GM21515 (cell line): ENCODE data around the gene RHBG.

Experiments used
- ATAC-seq: cut with Tn5 transposase; IDR thresholded peaks from one replicate; pipeline ENCODE4 v1.9.1; 2021; ENCODE audit not compliant: unreplicated experiment

RHBG gene

DNA sequence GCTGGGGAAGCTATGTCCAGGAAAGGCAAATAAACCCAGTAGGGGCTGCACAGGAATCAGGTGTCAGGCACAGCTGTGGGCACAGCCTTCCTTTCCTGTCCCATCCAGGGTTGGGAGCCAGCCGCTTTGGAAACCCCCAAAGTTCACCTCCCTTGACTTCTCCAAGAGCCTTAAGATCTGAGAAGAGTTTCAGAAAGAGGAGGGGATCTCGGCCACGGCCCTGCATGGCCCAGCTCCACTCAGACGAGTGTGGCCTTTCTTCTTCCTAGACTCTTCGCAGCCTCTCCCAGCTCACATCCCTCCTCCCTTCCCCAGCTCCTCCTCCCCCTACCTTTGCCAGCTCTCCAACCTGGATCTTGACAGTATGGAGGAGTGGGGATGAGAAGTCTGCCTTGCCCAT is 36.7 kb downstream of the RHBG start:
- no peak for ATAC-seq

DNA sequence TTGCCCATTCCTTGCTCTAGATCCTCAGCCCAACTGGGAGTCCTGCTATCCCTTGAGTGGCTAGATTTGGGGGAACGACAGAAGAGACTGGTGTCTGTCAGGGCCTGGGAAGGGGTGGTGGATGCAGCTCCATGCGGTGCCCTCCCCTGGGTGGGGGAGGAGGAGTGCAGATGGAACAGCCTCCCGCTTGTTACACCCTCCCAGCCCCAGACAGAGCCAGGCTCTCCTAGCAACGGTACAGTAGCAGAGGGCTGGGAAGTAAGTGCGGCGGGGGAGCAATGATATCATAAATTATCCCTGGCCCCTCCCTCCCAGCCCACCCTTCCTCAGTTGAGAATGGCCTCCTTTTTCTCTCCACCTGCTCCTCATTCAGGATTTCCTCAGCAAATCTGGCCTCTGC is 37.2 kb downstream of the RHBG start:
- no peak for ATAC-seq

DNA sequence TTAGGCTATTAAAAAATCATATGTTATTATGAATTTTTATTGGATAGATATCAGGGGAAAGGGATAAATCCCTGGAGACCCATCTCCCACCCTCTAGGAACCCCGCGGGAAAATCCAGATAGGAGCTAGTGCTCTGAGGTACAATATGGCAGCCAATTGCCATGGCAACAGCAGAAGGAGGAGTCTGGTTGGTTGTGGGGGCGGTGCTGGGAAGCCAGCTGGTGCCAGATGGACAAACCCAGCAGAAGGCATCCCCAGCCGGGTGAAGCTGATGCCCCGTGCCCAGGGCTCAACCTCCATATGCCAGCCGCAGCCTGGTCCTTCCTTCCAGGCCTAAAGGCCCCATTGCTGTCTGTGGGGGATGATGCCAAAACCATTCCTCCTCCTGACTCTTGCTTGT is 38.3 kb downstream of the RHBG start:
- no peak for ATAC-seq

DNA sequence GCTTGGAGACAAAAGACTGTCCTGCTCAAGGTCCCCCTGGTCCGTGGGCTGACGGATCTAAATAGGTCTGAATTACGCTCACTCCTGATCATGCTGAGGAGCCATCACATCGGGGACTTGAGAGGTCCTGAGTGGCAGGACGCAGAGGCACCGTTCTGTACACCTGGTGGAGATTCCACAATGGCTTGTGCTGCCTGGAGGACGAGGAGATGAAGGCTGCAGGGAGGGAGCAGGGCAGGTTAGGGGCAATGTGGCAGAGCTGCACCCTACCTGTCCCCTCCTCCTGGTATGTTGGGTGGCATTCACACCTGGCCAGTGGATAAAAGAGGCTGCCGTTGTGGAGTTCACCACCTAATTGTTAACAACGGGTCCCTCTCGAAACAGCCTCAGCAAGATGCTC is 38.7 kb downstream of the RHBG start:
- no peak for ATAC-seq

DNA sequence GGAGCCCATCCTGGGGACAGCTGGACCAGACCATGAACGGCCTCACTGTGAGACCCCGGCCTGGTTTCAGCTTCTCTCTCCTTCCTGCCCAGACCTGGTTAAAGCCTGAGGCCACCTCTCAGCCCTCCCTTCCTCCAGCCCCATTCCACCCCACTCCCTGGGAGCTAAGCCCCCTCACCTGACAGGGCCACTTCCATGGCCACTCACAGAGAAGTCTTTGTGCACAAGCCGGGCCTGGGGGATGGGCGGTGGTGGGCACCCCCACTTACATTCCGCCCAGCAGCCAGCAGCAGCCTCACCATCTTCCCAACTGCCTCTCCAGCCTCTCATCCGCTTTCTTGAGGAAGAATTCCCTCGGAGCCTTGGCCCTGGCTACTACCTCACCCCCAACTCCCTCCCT is 40.4 kb downstream of the RHBG start:
- ATAC-seq: no peak

DNA sequence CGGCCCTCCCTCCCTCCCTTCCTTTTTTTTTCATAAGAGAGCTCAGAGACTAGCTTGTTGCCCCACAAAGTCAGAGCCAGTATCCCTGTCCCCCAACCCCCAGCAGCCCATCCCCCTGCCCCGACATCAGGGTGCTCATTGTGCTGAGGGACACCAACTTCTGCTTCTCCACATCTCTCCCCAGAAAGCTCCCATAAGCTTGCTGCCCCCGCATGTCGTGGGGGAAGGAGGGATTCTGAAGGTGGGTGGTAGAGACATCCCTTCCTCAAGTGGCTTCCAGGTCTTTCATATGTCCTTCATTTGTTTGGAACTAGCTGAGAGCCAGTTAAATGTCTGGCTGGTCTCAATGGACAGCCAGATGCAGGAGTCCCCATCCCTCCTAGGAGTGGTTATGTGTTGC is 41.2 kb downstream of the RHBG start:
- ATAC-seq: no peak

DNA sequence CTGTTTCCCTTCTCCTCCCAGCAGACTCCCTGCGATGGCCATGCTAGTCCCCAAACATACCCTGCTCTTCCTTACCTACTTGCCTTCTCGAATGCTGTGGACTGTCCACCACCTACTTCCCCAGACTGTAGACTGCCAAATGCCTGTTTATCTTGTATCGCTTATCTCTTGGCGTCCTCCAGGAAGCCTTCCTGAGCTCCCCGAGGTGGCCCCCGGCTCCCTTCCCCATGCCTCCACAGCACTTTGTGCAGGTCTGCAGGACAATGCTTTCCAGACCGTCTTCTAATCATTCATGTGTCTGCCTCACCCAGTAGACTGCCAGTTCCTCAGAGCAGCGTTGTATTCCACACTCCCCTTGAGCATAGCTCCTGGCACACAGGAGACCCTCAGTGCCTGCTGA is 41.7 kb downstream of the RHBG start:
- ATAC-seq: no peak

DNA sequence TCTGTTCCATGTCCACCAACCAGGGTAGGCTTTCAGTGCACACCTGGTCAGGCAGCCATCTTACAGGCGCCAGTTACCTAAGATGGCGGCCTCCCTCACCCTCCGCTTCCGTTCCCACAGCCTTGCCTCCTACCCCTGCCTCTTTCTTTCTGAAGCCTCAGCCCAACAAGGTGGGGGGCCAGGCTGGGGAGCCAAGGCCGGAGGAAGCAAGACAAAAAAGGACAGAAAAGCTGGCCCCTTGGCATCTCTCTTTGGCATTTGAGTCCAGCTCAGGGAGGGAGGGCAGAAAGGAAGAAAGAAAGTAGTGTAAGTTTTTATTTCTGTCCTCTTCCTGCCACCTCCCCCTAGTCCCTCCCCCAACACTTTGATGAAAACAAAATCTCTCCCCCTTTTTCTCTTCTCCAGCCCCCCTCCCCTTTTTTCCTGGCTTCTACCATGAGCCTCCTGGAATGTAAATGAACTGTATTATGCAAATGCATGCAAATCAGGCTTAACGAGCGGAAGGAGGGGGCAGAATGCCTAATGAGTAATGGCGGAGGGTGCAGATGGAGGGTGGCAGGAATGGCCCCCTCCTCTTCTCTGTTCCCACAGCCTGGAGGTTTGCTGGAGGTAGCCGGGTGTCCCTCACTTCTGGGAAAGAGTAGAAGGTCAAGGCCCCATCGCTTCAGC is 43.8 kb downstream of the RHBG start:
- ATAC-seq: no peak

DNA sequence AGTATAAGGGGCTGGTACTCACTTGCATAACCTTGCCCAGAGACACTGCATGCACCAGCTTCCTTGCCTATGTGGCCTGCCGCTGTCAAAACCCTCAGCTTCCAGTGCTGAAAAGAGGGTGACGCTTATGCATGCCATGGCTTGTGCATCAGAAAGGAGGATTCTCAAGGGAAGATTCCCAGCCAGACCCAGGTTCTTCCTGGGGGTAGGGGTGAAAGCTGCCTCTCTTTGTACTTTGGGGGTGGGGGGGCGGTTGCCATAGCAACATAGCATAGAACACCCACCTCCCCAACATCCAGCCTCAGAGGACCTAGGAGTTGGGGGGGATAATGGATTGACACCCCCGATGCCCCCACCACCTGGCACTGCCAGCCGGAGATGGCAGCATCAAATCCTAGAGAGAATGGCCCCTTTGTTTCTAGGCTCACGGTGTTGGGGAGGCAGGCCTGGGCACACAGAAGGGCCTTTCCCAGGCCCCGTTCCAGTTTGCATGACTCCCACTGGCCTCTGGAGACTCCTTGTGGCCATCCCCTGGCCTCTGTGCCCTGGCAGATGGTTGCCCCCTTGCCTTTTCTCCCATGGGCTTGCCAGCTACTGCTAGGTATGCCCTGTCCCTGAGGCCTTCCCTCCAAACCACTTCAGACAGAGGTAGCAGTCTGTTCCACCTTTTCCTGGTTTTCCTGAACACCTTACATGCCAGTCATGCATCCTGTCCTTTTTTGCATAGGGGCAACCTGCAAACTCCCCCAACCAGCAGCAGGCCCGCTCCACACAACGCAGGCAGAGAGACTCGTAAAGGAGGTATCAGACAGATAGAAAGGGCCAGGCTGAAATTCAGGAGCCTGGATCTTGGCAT is 44.6 kb downstream of the RHBG start:
- ATAC-seq: no peak

DNA sequence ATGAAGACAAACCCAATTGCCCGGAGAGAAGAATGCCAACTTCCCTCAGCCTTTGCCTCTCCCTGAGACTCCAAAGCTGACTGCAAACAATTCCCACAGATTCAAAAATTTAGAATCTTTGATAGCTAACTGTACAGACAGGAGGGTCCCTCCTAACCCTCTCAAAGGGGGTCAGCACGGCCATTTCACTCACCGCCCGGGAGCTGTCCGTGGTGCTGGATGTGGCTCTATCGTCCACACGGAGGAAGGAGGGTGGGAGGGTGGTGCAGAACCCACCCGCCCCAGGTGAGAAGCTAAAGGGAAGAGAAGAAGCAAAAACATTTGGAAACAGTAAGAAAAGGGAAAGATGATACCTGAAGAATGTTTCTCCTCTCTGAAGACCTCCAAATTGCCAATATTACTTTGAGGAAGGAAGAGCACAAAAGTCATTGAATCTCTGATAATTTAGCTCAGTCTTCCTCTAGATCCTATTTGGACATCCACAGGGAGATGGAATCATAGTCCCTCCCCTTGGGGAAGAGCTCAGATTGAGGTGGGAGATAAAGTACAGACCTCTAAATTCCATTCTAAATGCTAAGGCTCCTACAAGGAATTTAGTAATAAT is 45.6 kb downstream of the RHBG start:
- no peak for ATAC-seq

DNA sequence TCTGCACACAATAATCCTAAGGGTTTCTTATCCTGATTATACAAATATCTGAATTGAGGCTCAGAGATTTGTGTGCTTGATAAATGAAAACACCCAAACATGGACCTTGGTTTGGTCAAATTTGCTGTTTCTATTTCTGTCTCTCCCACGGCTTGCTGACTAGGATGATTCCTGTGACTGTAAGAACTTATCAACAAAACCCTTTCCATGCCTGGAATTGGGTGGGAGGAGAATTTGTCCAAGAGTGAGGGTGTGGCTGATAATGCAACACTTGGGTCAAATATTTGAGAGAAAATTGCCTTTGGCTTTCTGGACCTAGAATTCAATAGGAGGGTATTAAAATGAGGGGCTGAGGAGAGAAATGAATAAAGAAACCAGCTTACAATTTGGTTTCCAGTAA is 48.0 kb downstream of the RHBG start:
- ATAC-seq: no peak

DNA sequence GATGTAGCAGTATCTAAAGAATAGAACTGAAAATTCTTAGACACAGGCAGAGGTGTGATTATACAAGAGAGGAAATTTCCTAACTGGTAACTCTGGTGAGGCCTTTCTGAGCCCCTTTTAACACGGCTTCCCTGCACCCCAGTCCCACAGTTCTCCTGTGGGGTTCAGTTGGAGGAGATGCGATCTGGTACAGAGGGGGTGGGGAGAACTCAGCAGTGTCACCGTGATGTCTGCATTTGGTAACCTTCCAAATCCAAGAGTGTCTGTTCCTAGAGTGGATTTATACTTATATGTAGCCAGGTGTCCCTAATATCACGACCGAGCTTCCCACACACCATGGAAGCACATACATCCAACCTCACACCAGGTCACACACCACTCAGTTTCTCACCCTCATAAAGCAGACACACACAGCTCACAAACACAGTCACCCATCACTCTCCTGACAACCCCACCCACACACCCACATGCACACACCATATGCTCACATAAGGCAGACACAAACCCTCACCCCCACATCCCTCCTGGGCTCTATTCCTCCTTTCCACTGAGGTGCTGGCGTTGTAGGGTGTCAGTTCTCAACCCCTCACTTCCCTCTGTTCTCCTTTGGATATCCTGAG is 48.5 kb downstream of the RHBG start:
- no peak for ATAC-seq

DNA sequence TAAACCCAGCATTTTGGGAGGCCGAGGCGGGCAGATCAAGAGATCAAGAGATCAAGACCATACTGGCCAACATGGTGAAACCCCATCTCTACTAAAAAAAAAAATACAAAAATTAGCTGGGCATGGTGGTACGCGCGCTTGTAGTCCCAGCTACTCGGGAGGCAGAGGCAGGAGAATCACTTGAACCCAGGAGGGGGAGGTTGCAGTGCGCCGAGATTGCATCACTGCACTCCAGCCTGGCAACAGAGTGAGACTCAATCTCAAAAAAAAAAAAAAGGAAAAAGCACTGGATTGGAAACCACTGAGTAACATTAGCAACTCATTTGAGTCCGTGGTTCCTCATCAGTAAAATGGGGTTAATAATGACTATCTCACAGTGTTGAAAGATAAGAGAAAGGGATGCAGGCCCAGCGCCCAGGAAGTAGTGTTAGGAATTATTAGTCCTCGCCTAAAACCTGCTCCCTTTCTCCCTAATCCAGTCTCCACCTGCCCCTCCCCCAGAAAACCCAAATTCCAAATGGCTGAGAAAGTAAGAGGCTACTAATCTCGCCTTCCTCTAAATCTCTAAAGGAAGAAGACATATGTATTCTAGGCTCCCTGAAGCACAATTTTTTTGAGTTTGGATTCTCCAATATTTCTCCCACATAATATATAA is 49.5 kb downstream of the RHBG start:
- no peak for ATAC-seq

DNA sequence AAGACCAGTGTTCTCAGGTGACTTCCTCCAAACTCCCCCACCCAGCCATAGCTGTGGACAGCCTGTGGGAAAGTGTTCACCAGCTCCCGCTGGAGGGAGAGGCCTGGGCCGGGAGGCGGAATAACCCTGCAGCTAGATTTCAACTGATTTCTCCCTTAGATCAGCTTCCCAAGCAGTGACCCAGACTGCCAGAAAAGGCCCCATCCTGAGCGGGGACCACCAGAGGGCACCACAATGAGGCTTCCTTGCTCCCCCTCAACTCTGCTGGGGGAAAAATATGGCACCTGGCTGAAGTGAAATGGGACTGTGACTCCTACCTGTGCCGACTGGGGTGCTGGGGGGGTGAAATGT is 50.8 kb downstream of the RHBG start:
- no peak for ATAC-seq

DNA sequence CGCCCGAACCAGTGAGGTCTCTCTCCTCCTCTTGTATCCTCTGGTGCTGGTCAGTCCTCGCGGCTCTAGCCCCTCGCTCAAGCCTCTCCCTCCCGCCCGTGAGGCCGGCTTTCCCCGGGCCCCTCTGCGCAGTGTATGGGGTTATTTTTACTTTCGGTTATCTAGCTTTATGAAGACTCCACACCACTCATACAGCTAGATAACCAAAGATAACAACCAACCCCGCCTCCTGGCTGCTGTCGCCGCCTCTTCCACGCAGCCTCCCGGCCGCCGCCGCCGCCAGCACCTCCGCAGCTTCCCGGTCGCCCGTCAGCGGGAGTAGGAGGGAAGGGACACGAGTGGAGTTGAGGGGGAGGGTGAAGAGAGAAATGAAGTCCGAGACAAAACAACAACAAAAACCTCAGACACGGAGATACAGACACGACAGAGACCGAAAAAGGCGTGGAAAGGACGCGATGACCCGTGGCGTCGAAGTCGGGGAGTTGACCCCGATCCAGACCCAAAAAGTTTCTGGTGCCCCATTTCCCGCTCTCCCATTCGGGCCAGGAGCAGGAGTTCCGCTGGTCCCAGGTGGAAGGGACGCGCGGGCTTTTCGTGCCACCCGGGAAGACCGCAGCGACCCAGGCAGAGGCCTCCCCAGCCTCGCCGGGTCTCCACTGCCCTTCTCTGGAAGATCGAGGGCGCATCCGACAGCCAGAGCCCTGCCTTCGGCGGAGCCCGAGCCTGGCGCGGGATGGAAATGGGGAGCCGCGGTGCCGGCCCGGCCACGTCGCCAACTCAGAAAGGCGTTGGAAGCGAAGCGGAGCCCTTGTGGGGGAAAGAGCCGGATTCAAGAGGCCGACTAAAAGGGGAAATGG is 51.4 kb downstream of the RHBG start:
- no peak for ATAC-seq

DNA sequence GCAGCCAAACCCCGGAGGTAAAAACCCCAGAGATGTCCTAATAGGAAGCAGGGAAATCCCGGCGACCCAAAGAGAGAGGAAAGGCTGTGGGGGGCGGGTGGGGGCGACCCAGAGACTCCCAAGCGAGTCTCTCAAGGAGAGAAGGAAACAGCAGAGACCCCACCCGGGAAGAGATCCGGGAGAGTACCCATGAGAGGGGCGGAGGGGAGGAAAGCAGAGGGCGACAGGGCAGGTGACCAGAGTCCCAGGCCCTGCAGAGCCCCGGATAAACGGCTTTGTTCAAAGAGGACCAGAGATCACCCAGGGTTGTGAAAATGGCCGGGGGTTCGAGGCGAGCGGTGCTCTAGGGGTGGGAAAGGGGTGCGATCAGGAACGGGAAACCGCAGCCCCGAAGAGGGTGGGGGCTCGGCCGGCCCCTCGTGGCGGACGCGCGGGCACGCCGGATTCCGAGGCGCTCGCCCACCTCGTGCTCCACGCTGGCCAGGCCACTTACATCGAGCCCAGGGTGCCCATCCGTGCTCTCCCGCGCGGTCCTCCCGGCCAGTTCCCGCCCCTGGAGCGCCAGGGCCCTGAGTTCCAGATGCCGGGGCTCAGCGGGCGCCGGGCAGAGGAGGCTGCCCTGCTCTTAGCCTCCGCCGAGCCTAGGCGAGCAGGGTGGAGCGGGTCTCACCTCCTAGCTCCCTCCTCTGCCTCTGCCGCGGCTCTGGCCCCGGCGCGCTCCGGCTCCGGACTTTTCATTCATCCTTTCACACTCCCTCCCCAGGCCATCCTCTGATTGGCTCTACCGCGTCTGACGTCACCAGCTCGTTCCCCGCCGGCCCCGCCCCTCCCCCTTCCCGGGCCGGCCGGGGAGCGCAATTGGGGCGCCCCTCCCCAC is 52.3 kb downstream of the RHBG start:
- peak; percentile 72 for ATAC-seq

DNA sequence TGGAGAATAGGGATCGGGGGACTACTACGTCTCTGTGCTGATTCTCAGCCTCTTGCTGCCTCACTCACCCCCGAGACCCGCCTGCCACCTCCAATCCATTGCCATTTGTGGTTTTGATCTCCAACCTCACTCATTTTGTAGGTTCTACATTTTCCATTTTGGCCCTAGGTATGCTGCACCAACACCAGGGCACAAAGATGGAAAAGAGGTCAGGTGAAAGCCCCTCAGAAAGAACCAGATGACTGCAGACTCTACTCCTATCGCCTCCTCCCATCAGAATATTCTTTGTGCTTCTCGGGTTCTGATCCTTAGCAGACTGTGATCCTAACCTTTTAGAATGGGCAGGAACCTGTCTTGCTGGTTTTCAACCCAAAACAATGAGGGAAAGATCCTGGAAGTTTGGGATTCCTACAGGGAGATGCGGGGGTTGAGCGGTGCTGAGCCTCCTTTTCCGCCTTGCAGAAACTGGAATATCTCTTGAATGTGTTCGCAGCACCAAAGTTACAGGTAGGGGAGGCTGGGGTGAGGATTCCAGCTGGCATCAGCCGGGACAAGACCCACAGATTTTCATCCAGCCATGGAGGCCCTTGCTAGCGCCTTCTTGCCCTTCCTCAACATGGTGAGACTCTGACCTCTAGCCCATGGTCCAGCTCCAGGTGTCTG is 53.1 kb downstream of the RHBG start:
- ATAC-seq: no peak

DNA sequence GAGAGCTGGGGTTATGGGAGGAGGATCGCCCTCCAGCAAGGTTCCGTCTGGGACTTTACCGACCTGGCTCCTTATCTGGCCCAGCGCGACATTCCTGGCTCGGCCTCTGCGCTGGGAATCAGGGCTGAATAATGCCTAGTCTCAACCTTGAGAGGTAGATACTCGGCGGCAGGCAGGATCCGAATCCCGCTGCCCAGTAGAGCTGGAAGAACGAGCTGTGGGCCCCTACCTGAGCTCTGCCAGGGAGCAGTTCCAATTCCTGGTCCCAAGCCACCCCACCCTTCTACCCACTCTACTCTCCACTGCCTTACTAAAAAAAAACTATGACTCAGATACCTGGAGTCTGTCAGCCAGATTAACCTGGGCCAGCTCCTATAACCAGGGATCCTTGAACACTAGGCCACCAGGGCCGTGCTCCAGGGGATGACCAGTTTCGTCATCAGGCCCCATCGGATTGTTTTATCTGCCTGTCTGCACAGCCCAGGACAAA is 53.6 kb downstream of the RHBG start:
- ATAC-seq: no peak
